NCI-H446 (cell line): ENCODE results near the gene EDARADD.
"Not testable (repeated sequence)": the region's sequence is repeated elsewhere in the genome, so short reads cannot be mapped to it uniquely, and the experiment has no call there.

ENCODE experiments used
- DNase-seq, 2 experiments: peaks; one replicate each; lab custom pipeline; 2025; lab: John Stamatoyannopoulos, UW

Gene EDARADD

DNA sequence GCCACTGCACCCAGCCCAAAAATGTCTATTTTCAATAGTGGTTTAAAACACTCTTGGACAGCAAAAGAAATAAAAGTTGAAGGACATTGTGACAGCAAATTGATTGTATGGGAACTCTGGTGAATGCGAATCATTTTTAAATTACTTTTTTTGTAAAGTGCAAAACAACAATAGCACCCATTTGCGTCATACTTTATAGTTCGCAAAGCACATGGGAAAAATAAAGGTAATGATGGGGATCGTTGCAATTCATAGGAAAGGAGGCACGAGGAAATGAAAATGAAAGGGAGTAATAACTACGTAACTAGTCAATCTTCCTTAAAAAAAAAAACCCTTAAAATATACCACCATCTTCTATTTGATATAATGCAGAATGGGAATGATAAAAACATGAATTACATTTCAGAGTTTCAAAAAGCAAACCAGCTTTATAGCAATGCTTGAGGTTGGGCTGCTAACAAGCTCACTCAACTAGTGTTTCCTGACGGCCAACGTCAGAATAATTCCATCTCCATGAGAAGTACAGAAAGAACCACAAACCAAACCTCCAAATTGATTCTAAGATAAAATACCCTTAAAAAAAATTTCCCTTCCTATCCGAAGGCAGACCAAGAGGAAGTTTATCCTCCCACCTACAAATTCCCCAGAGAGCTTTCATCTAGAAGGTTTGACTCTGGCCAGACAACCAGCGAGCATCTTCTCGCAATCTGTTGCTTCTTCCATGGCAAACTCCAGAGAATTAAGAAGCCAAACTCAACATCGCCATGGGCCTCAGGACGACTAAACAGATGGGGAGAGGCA is at the start of gene EDARADD:
Gene EDARADD, plus strand, starts transcription at position 606 of the 801 bp plus-strand sequence. Its CDS starts 159 bp downstream, at position 765.
- DNase-seq = no peak

DNA sequence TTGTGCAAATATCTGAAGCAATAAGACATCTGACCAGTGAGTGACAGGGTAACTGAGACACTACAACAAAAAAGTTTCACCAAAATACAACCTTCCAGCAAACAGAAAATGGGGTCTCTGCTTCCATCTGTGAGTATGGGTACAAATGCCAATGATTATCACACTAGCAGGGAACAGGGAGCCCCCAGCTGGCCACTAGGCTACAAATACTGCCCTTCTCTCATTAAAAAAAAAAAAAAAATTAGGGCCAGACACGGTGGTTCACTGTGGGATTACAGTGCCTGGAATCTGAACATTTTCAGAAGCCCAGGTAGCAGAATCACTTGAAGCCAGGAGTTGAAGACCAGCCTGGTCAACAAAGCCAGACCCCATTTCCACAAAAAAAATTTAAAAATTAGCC is 48.4 kb upstream of the EDARADD start:
- no peak for DNase-seq

DNA sequence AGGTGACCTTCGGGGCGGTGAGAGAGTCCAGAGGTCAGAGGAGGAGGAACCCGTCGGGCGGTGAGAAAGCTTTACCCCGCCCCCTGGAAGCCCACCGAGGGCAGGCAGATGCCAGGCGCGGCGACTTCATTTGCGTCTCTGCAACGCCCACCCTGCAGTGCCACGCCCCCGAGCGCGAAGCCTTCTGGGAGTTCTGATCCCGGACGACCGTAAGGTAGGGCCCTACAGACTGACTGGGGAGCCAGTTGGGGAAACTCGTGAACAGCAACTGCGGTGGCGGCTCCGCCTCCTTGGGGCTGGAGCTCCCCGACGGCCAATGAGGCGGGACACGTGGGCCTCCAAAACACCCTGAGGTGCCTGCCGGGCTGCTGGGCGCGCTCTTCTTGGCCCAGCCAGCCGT is 46.0 kb upstream of the EDARADD start:
- DNase-seq = no peak

DNA sequence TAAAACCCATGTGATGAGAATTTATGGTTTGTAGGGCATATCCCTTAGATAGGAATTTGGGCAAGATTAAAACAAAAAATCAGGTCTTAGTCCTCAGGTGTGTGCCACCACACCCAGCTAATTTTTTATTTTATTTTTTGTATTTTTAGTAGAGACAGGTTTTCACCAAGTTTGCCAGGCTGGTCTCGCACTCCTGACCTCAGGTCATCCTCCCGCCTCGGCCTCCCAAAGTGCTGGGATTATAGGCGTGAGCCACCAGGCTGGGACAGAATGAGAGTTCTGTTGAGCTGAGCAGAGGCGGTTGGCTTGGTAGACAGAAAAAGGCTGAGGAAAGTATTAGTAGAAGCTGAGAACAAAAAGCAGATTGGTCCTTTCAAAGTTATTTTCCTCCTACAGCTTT is 43.8 kb upstream of the EDARADD start:
- DNase-seq = no peak

GRCh38 chr1:236351875-236352573 is 42.1 kb upstream of the EDARADD start:
- DNase-seq = no peak

DNA sequence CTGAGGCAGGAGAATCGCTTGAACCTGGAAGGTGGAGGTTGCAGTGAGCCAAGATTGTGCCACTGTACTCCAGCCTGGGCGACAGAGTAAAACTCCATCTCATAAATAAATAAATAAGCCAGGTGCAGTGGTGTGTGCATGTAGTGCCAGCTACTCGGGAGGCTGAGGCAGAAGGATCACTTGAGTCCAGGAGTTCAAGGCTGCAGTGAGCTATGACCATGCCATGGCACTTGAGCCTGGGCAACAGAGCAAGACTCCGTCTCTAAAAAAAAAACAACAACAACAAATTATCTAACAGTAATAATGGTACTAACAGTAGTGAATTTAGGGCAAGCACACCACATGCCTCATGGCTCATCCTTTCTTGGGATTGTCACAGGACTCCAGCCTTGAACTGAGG is 41.3 kb upstream of the EDARADD start:
- not testable (repeated sequence) for DNase-seq

- no peak for DNase-seq
Observed at GRCh38 chr1:236353813-236354212, 40.3 kb upstream of the EDARADD start.

DNA sequence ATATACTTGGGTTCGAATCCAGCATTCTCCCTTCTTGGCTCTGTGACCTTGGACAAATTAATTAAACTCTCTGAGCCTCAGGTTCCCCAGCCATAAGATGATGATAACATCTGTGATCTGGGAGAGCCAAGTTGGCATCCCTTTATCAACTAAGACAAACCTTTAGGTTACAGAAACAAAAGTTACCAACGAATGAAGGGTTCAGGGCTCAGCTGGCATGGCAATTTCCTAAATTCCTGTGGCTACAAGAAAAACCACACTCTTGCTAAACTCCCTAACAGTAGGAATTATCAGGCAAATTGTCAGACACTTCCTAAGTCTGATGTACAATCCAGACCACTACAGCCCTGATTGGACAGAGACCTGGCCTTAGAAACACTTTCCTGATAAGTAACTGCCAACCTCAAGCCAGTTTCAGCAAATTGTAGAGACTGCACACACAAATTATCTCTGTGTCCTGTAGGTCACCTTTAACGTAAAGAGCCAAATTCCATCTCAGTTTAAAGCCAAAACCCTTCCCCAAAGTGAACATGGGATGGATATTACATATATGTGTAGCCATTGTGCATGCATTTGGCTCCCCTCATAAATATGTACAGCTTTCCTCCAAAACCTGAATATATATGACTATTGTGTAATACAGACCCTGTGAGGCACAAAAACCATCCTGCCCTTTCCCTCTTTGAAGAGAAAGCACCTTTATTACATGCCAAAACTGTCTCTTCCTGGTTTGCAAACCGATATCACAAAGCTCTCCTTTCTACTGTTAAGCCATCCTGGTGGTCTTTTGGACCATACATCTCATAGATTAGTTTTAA is 39.5 kb upstream of the EDARADD start:
- no peak for DNase-seq

DNA sequence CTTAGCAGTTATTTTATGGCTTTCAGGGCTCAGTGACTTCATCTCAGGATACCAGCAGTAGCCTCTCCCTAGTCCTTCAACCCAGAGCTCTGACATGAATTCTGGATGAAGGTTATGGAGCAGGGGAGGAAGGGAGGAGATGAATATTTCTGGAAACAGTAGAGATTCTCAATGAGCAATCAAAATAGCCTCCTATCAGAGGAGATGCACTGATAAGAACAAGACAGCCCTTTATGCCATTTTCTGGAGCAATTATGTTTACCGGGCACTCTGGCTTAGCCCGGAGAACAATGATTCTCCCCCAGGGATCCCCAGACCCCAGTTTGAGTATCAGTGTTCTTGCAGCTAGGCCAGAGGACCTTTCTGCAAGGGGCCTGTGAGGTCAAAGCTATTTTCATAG is 37.9 kb upstream of the EDARADD start:
- no peak for DNase-seq

GRCh38 chr1:236361909-236362590 is 32.0 kb upstream of the EDARADD start:
- DNase-seq = no peak

GRCh38 chr1:236363237-236363636 is 30.8 kb upstream of the EDARADD start:
- DNase-seq = no peak

GRCh38 chr1:236365999-236366570 is 28.0 kb upstream of the EDARADD start:
- DNase-seq = no peak

GRCh38 chr1:236366681-236367080 is 27.4 kb upstream of the EDARADD start:
- not testable (repeated sequence) for DNase-seq

DNA sequence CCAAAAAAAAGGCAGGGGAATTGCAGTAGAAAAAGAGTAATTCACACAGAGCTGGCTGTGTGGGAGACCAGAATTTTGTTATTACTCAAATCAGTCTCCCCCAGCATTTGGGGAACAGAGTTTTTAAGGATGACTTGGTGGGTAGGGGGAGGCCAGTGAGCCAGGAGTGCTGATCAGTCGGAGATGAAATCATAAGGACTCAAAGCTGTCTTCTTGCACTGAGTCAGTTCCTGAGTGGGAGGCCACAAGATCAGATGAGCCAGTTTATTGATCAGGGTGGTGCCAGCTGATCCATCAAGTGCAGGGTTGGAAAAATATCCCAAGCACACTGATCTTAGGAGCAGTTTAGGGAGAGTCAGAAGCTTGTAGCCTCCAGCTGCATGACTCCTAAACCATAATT is 23.7 kb upstream of the EDARADD start:
- DNase-seq = no peak

GRCh38 chr1:236371083-236371482 is 23.0 kb upstream of the EDARADD start:
- DNase-seq = no peak

GRCh38 chr1:236377832-236378535 is 16.1 kb upstream of the EDARADD start:
- DNase-seq = no peak

- no peak for DNase-seq
Observed at GRCh38 chr1:236381565-236382158, 12.4 kb upstream of the EDARADD start.

DNA sequence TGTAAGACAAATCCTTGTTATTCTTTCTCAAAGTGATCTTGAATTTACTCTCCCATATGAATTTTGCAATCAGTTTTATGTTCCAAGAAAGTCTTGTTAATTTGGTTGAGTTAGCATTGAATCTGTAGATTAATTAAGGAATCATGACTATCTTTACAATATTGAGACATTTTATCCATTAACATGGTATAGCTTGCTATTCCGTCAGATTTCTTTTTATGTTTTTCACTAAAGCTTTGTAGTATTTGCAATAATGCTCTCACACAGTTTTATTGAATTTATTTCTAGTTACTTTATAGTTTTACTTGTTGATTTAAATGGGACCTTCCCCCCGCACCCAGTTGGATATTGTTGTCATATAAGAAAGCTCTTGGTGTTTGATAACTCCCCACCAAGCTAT is 5.8 kb upstream of the EDARADD start:
- no peak for DNase-seq

GRCh38 chr1:236389253-236389652 is 4.8 kb upstream of the EDARADD start:
- no peak for DNase-seq

GRCh38 chr1:236391008-236391407 is 3.1 kb upstream of the EDARADD start:
- no peak for DNase-seq

DNA sequence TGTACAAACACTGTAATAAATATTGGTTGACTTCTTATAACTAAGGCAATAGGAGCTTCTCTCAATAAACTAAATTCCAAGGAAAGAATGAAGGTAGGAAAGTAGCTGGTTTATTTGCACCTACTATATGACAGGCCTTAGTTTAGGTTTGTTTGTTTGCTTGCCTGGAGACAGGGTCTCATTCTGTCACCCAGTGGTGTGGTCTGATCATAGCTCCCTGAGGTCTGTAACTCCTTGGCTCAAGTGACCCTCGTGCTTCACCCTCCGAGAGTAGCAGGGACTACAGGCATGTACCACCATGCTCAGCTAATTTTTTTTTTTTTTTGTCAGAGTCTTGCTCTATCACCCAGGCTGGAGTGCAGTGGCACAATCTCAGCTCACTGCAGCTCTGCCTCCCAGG is 1.9 kb upstream of the EDARADD start:
- DNase-seq = no peak
